ENCODE measurements around the gene TBC1D19.

Gene TBC1D19

DNA sequence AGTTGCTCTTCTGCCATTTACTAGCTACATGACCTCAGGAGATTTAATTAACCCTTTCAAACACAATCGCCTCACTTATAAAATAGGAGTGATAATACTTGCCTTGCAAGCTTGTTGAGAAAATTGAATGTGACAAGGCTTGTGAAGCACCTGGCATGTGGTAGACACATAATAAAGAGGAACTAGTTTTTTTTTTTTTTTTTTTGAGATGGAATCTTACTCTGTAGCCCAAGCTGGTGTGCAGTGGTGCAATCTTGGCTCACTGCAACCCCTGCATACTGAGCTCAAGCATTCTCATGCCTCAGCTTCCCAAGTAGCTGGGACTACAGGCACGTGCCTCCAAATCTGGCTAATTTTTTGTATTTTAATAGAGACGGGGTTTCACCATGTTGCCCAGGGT is 203.0 kb downstream of the TBC1D19 start:
- DNase-seq = no peak

DNA sequence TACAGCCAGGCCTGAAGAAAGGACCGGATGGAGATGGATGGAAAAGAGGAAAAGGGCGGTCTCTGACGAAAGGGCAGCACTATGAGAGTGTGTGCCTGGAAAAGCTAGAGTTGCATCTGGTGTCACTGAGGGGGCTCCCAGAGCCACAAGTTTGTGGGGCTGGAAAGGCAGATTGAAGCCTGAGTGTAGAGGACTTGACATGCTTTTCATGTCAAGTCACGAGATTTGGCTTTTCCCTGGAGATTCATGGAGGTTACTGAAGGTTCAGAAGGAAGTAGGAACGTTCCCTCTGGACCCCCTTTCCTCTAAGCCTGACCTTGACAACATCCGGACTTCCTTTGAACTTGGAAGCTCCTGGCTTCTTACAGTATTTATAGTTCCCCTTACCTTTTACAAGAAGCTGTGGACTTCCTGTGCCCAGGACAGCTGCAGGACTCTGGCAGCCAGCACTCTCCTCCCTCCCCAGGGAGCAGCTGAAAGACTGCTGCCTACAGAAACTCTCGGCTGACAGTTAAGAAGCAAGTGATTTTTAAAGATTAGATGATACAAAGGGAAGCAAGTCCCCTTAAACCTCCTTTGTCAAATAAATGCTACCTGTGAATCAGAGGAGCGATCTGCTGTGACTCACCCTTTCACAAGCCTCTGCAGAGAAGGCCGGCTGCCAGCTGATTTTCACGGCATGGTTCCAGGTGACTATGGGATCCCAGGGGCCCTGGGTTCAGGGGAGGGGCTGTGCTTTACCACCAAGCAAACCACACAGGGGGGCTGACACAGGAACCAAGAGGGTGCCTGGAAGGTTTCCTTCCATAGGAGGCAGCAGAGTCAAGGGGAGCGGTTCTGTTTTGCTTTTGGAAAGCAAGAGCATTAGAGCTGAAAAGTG is 203.8 kb downstream of the TBC1D19 start:
- no peak for DNase-seq

GRCh38 chr4:26788341-26788733 is 204.5 kb downstream of the TBC1D19 start:
- DNase-seq = no peak

DNA sequence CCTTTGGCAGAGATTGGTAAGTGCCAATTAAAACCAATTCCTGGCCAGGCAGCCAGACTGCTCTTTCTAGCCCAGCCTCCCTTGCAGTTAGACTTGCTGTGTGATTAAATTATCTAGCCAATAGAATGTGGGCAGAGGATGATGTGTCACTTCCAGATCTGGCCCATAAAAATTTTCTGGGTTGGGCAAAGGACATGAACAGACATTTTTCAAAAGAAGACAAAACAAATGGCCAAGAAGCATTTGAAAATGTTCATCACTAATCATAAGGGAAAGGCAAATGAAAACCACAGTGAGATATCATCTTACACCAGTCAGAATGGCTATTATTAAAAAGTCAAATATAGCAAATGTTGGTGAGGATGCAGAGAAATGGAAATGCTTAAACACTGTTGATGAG is 205.3 kb downstream of the TBC1D19 start:
- no peak for DNase-seq

GRCh38 chr4:26791346-26791745 is 207.5 kb downstream of the TBC1D19 start:
- DNase-seq = no peak

DNA sequence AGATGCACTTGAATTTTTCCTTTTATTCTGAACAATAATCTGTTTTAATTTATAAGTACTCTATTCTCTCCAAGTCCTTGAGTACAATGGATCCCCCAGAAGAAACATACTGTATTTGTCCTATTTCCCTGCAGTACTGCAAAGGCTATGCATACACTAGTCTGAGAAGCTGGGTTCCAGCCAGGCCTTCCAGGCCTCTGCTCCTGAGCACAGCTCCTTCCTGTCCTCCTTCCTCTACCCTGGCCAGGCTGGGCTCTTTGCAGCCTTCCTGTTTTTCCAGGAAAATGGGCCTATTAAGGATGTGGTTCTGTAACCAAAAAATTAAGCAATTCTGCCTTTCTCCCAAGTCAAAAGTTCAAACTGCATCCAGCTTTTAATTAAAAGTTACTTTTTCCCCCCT is 208.8 kb downstream of the TBC1D19 start:
- DNase-seq = no peak

DNA sequence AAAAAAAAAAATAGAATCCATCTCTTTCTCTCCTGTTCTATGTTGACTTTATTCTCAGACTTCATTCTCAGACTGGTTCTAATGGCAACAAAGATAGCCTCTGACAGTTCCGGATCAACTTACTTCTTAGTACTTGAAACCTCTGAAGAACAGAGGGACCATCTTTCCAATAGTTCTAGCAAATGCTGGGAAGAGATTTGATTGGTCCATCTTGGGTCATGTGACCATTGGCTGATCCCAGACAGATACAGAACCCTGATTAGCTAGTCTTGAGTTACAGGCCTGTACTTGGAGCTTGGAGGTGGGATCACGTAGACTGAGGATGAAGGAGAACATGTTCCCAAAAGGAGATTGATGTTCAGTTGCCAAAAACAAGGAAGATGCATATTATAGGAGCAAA is 209.9 kb downstream of the TBC1D19 start:
- no peak for DNase-seq

GRCh38 chr4:26796081-26796480 is 212.2 kb downstream of the TBC1D19 start:
- DNase-seq = no peak

- DNase-seq = no peak
Observed at GRCh38 chr4:26802790-26803189, 218.9 kb downstream of the TBC1D19 start.

- no peak for DNase-seq
Observed at GRCh38 chr4:26803211-26803861, 219.5 kb downstream of the TBC1D19 start.

GRCh38 chr4:26804451-26804850 is 220.6 kb downstream of the TBC1D19 start:
- DNase-seq = no peak

DNA sequence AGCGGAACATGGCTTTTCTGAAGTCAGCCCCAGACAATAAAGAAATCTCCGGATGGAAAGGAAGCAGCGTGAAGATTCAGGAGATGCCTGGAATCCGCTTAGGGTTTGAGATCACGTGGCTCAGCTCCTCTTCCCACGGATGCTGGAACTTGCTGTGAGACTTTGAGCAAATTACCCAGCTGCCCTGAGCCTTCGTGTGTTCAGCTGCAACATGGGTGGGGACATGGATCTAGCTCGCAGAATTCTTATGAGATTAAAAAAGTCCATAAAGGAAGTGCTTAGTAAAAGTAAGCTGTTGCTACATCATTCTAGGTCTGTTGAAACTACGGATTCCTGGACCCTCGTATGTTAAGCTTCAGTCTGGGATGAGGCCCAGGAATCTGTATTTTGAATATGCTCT is 221.0 kb downstream of the TBC1D19 start:
- no peak for DNase-seq

Measured in activated CD4-positive, CD25-positive, alpha-beta regulatory T cell treated with anti-CD3 and anti-CD28 coated beads, Interleukin-2, amount 50 U/mL, for 72 hours (primary cell).